Heart right ventricle (tissue), 16 donors: ENCODE data around the gene DNAI2. TPM values are rescaled to one million over a fixed set of nuclear protein-coding genes. Genes with fewer than 3 reads are reported as not detected.
A peak's percentile ranks its signal among the peaks of the same experiment; 100 is the strongest.

ENCODE experiments used
- ATAC-seq, 8 donors: fragments of 200-7000 bp; cut with Tn5 transposase; one replicate each; pipeline ENCODE4 v1.9.1; 2020; ENCODE audit warnings: mild to moderate bottlenecking in 8 of 8, moderate library complexity in 8 of 8, moderate number of reproducible peaks in 1 of 8
- DNase-seq, 2 donors: peaks; one replicate each; pipeline ENCODE4 v3.0.0-alpha.2; 2020
- H3K27ac ChIP-seq, 10 donors: fragments of 200-600 bp; sonication (generic) in 2 of 10; one replicate each; pipeline versions ENCODE4 v1.5.0 to v1.8.0; 2020 to 2022; ENCODE audit warnings: mild to moderate bottlenecking in 3 of 10
- H3K27me3 ChIP-seq, 7 donors: fragments of 200-600 bp; one replicate each; pipeline ENCODE4 v1.8.0; 2021 to 2022; ENCODE audit warnings: mild to moderate bottlenecking in 2 of 7
- H3K36me3 ChIP-seq, 9 donors: fragments of 200-600 bp; sonication (generic) in 1 of 9; one replicate each; pipeline versions ENCODE4 v1.5.0 to v1.8.0; 2020 to 2022; ENCODE audit warnings: mild to moderate bottlenecking in 2 of 9
- H3K4me1 ChIP-seq, 9 donors: fragments of 200-600 bp; sonication (generic) in 1 of 9; one replicate each; pipeline versions ENCODE4 v1.5.0 to v1.8.0; 2020 to 2022; ENCODE audit warnings: mild to moderate bottlenecking in 4 of 9
- H3K4me3 ChIP-seq, 10 donors: fragments of 200-600 bp; sonication (generic) in 2 of 10; one replicate each; pipeline versions ENCODE4 v1.5.0 to v1.8.0; 2020 to 2022; ENCODE audit warnings: mild to moderate bottlenecking in 7 of 10, moderate library complexity in 2 of 10
- H3K9me3 ChIP-seq, 11 donors: fragments of 200-600 bp in 10 of 11; sonication (generic) in 2 of 11; one replicate each; pipeline versions ENCODE4 v1.5.0 to v1.8.0; 2013 to 2022; ENCODE audit warnings: mild to moderate bottlenecking in 2 of 11, control low read depth in 1 of 11, moderate library complexity in 1 of 11
- WGBS, 2 donors: extraction: QIAGEN DNeasy Blood & Tissue Kit; methylation state at CpG; one replicate each; pipeline ENCODE4 v1.1.7; 2013; ENCODE audit warnings: inconsistent platforms in 1 of 2; 5-methylcytosine and 5-hydroxymethylcytosine counted together
- intact Hi-C, 10 donors: fragments of 100-400 bp; cut with DNase I; formaldehyde crosslinking; loops; one replicate each; pipeline versions ENCODE4 v1.11.1 to v1.14.2; 2022
- polyA plus RNA-seq, 2 donors: library from polyadenylated mRNA; stranded (reverse); fragments of 200-250 nt; gene quantifications; one replicate each; pipeline ENCODE4 v1.2.3, GENCODE V29; 2013
- total RNA-seq, 10 donors: library from RNA; stranded (reverse); fragmentation: NEBNext Ultra II Directional in 3 of 10; extraction: Animal tissue kit (Norgen Biotek cat#: 25700) in 3 of 10; gene quantifications; one replicate each; pipeline versions ENCODE4 v1.2.1 to v1.2.4, GENCODE V29; 2021 to 2023
- TF ChIP-seq, protein P1 (sequence below), 9 donors: fragments of 200-600 bp; sonication (generic) in 2 of 9; IDR thresholded peaks; one replicate each; pipeline versions ENCODE4 v1.5.0 to v1.8.0; 2021 to 2022; ENCODE audit warnings: antibody characterized with exemption in 9 of 9, mild to moderate bottlenecking in 5 of 9, moderate library complexity in 1 of 9
- donor health status: Arrhythmogenic right ventricular cardiomyopathy.
- donor health status: ischemic (EF 13 %, LVEDD 7.1; RV severe dilation, severe dysfunction).
- donor health status: healthy with polysubstance abuse.
- donor health status: DM: no; HTN: yes; CAD: no.
- donor health status: DM: no; HTN: no; CAD: no.
- donor health status: ischemic (EF 25% LVEDD 6.9; RV normal size, moderate dysfunction).
- donor health status: ischemic (EF 25% LVEDD 5.7; RV mildly dilated, moderate dysfunction).
- donor health status: healthy.
- donor health status: DM: yes; HTN: yes; CAD: no.
- donor health status: Ischemic cardiomyopathy.
- donor health status: ischemic (EF 35%, LVEDD 5.7; RV mildly dilated, moderate dysfunction).
- donor health status: nonischemic (EF 11% LVEDD 7.7; RV severe dilation, severe dysfunction).
- donor health status: DM: yes; HTN: yes; CAD: no.
- donor health status: PGD.
- donor health status: ischemic (EF 29% LVEDD 5.4; RV normal size, mild dysfunction).
- donor health status: nonischemic (EF 23%, LVEDD 6.1; RV moderate dilation, normal function).

DNAI2 gene
- total and polyA plus RNA-seq, 12 donors, result 0.16 TPM; not detected in 11

DNA sequence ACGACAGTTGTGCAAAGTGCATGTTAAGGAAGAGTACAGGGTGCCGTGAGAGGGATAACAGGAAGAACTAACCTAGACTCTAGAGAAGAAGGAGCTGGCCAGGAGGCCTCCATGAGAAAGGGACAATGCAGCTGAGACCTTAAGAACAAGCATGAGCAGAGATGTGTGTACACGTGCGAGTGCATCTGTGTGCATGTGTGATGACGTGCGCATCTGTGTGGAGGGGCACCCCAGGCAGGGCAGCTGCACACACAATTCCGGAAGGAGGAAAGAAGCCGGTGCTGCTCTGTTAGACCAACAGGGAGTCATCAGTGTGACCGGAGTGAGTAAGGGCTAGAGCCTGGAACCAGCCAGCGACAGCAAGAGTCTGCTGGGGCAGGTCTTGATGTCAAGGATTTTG, 44.4 kb downstream of the DNAI2 start:
- Histone ChIP-seq H3K9me3 (no peaks in the 10 kb centered on the region), H3K4me1 (no peaks in the 10 kb centered on the region), H3K4me3 (no peak overlapping the region), H3K36me3 (no peaks in the 10 kb centered on the region), H3K27ac (no peak overlapping the region), H3K27me3 (no peaks in the 10 kb centered on the region)
- ATAC-seq (no peak), DNase-seq (no peak)
- 85 to 89% methylated on average over 10 of the region's 10 CpGs for WGBS, 2 donors
- TF ChIP-seq, protein P1, sequence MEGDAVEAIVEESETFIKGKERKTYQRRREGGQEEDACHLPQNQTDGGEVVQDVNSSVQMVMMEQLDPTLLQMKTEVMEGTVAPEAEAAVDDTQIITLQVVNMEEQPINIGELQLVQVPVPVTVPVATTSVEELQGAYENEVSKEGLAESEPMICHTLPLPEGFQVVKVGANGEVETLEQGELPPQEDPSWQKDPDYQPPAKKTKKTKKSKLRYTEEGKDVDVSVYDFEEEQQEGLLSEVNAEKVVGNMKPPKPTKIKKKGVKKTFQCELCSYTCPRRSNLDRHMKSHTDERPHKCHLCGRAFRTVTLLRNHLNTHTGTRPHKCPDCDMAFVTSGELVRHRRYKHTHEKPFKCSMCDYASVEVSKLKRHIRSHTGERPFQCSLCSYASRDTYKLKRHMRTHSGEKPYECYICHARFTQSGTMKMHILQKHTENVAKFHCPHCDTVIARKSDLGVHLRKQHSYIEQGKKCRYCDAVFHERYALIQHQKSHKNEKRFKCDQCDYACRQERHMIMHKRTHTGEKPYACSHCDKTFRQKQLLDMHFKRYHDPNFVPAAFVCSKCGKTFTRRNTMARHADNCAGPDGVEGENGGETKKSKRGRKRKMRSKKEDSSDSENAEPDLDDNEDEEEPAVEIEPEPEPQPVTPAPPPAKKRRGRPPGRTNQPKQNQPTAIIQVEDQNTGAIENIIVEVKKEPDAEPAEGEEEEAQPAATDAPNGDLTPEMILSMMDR (IDR thresholded peaks at IDR 0.05), result no peak
- intact Hi-C loops, result no loop called here

GRCh38 chr17:74324521-74324920, 50.5 kb downstream of the DNAI2 start:
- Histone ChIP-seq H3K36me3 (no peaks in the 10 kb centered on the region), H3K9me3 (no peaks in the 10 kb centered on the region), H3K4me3 (no peak overlapping the region), H3K27me3 (peaks cover 0 to 26% (median 0%) of the 10 kb centered on the region in 7 donors), H3K27ac (peak overlapping the region in 3 of 10 donors; percentile 53 to 62 (median 56)), H3K4me1 (peaks cover 10 to 22% (median 18%) of the 10 kb centered on the region in 9 donors)
- intact Hi-C loops, result no loop called here
- TF ChIP-seq, protein P1 (IDR thresholded peaks at IDR 0.05), result no peak
- DNase-seq (no peak), ATAC-seq (no peak)
- 85 to 96% methylated on average over 6 of the region's 6 CpGs for WGBS, 2 donors

GRCh38 chr17:74325376-74325742, 51.3 kb downstream of the DNAI2 start:
- peaks cover 10 to 22% (median 18%) of the 10 kb centered on the region in 9 donors for H3K4me1 ChIP-seq
- peaks cover 0 to 26% (median 0%) of the 10 kb centered on the region in 7 donors for H3K27me3 ChIP-seq
- DNase-seq (peak; percentile 21 to 23), ATAC-seq (peak; percentile 25 to 63 (median 46))
- H3K27ac ChIP-seq, result peak overlapping the region in 9 of 10 donors; percentile 9 to 62 (median 31)
- TF ChIP-seq, protein P1 (IDR thresholded peaks at IDR 0.05), result no peak
- H3K9me3 ChIP-seq, result no peaks in the 10 kb centered on the region
- H3K4me3 ChIP-seq, result peak overlapping the region in 9 of 10 donors; percentile 33 to 61 (median 50)
- intact Hi-C loops, result no loop called here
- WGBS, 2 donors, result 21% methylated on average over 11 of the region's 11 CpGs
- no peaks in the 10 kb centered on the region for H3K36me3 ChIP-seq

GRCh38 chr17:74325743-74326379, 51.8 kb downstream of the DNAI2 start, which contains the start of gene KIF19:
TSS of gene KIF19 (plus strand) at chr17:74326226. CDS start at chr17:74326350, 124 bp downstream.
- peak within 1 kb of the TSS; percentile 33 to 61 (median 48) for H3K4me3 ChIP-seq
- peak within 1 kb of the TSS in 9 of 10 donors; percentile 9 to 62 (median 46) for H3K27ac ChIP-seq
- DNase-seq (peak; percentile 33 to 65), ATAC-seq (peak; percentile 74 to 89 (median 80))
- no peaks in the 10 kb centered on the region for H3K9me3 ChIP-seq
- peaks cover 10 to 22% (median 18%) of the 10 kb centered on the region in 9 donors for H3K4me1 ChIP-seq
- WGBS, 2 donors, result 2 to 3% methylated on average over 61 to 73 of the region's 73 CpGs
- H3K27me3 ChIP-seq, result peaks cover 0 to 26% (median 0%) of the 10 kb centered on the region in 7 donors
- no peaks in the 10 kb centered on the region for H3K36me3 ChIP-seq
- intact Hi-C loops, result no loop called here
- TF ChIP-seq, protein P1 (IDR thresholded peaks at IDR 0.05), result no peak
